ENCODE measurements around the gene FSTL5.

Gene FSTL5

GRCh38 chr4:162102713-162103112 lies 61.1 kb downstream of the FSTL5 start:
- DNase-seq = no peak

- DNase-seq = no peak
Observed at GRCh38 chr4:162101337-162101736, 62.5 kb downstream of the FSTL5 start.

- DNase-seq = no peak
Observed at GRCh38 chr4:162075726-162076125, 88.1 kb downstream of the FSTL5 start.

- no peak for DNase-seq
Observed at GRCh38 chr4:162061214-162061613, 102.6 kb downstream of the FSTL5 start.

- DNase-seq = no peak
Observed at GRCh38 chr4:162059656-162060055, 104.1 kb downstream of the FSTL5 start.

- peak; percentile 68 for DNase-seq
Observed at GRCh38 chr4:162056990-162057389, 106.8 kb downstream of the FSTL5 start.

GRCh38 chr4:162046135-162046534 lies 117.7 kb downstream of the FSTL5 start:
- DNase-seq = no peak

GRCh38 chr4:162038112-162038511 lies 125.7 kb downstream of the FSTL5 start:
- DNase-seq = no peak

GRCh38 chr4:162017863-162018262 lies 145.9 kb downstream of the FSTL5 start:
- no peak for DNase-seq

- DNase-seq = no peak
Observed at GRCh38 chr4:162016991-162017390, 146.8 kb downstream of the FSTL5 start.

- no peak for DNase-seq
Observed at GRCh38 chr4:162016219-162016618, 147.6 kb downstream of the FSTL5 start.

GRCh38 chr4:162015090-162015489 lies 148.7 kb downstream of the FSTL5 start:
- DNase-seq = no peak

GRCh38 chr4:162011089-162011488 lies 152.7 kb downstream of the FSTL5 start:
- DNase-seq = no peak

GRCh38 chr4:162010362-162010761 lies 153.4 kb downstream of the FSTL5 start:
- no peak for DNase-seq

- no peak for DNase-seq
Observed at GRCh38 chr4:161992317-161992716, 171.5 kb downstream of the FSTL5 start.

GRCh38 chr4:161991811-161992210 lies 172.0 kb downstream of the FSTL5 start:
- no peak for DNase-seq

GRCh38 chr4:161990721-161991120 lies 173.1 kb downstream of the FSTL5 start:
- DNase-seq = no peak

- no peak for DNase-seq
Observed at GRCh38 chr4:161988946-161989345, 174.9 kb downstream of the FSTL5 start.

GRCh38 chr4:161987611-161988010 lies 176.2 kb downstream of the FSTL5 start:
- DNase-seq = no peak

GRCh38 chr4:161952382-161952781 lies 211.4 kb downstream of the FSTL5 start:
- DNase-seq = no peak

GRCh38 chr4:161949946-161950725 lies 213.7 kb downstream of the FSTL5 start:
- no peak for DNase-seq

- no peak for DNase-seq
Observed at GRCh38 chr4:161948026-161948770, 215.6 kb downstream of the FSTL5 start.

- no peak for DNase-seq
Observed at GRCh38 chr4:161937596-161937995, 226.2 kb downstream of the FSTL5 start.

Measured in NCI-H524 treated with DMSO at 0.1 percent for 48 hours (cell line).